Keratinocyte (primary cell): Measurements from ENCODE around the gene TENM3. TPM values are rescaled to one million over a fixed set of nuclear protein-coding genes. Genes with fewer than 3 reads are reported as not detected.

Source experiments
- DNase-seq: peaks from one replicate; pipeline ENCODE4 v3.0.0-alpha.2; 2011; ENCODE audit warnings: low read depth, missing footprints, low spot score
- FAIRE-seq: peaks from 2 replicates; lab custom pipeline; 2011; peaks lifted over from hg19 to GRCh38; lab: Jason Lieb, UNC
- H2AFZ ChIP-seq: 2 replicates; pipeline ENCODE4 v1.6.0; 2012; ENCODE audit warnings: low read length, control low read depth, inconsistent platforms; ENCODE audit not compliant: control insufficient read depth
- H3K27ac ChIP-seq: 2 replicates; pipeline ENCODE4 v1.5.1; 2011; ENCODE audit warnings: low read length; ENCODE audit not compliant: control insufficient read depth, insufficient read depth
- H3K27me3 ChIP-seq: 3 replicates; pipeline ENCODE4 v1.6.0; 2011; ENCODE audit warnings: low read length; ENCODE audit not compliant: control insufficient read depth, insufficient read depth; ENCODE audit errors: extremely low read depth
- H3K36me3 ChIP-seq, 2 experiments: 2 replicates in 1 of 2; 3 replicates in 1 of 2; pipeline ENCODE4 v1.5.1; 2011; ENCODE audit warnings: low read length in 2 of 2, mild to moderate bottlenecking in 1 of 2; ENCODE audit not compliant: control insufficient read depth in 2 of 2, insufficient read depth in 2 of 2; ENCODE audit errors: extremely low read depth in 1 of 2
- H3K4me1 ChIP-seq: 3 replicates; pipeline ENCODE4 v1.5.1; 2011; ENCODE audit warnings: low read length; ENCODE audit not compliant: control insufficient read depth, insufficient read depth; ENCODE audit errors: extremely low read depth
- H3K4me2 ChIP-seq: 3 replicates; pipeline ENCODE4 v1.6.0; 2011; ENCODE audit warnings: low read depth, low read length; ENCODE audit not compliant: control insufficient read depth, insufficient read depth; ENCODE audit errors: extremely low read depth
- H3K4me3 ChIP-seq, 3 experiments: fragments of 200-600 bp in 1 of 3; sonication (generic) in 1 of 3; 2 replicates in 2 of 3; 3 replicates in 1 of 3; pipeline ENCODE4 v1.5.1; 2011 to 2016; ENCODE audit warnings: low read length in 3 of 3, mild to moderate bottlenecking in 3 of 3, control low read depth in 2 of 3, inconsistent platforms in 1 of 3, low read depth in 1 of 3, mixed read lengths in 1 of 3, mixed run types in 1 of 3, moderate library complexity in 1 of 3; ENCODE audit not compliant: control insufficient read depth in 2 of 3, insufficient read depth in 2 of 3; ENCODE audit errors: extremely low read depth in 1 of 3
- H3K79me2 ChIP-seq: 2 replicates; pipeline ENCODE4 v1.6.0; 2012; ENCODE audit warnings: low read length; ENCODE audit not compliant: control insufficient read depth, insufficient read depth
- H3K9ac ChIP-seq: 3 replicates; pipeline ENCODE4 v1.6.0; 2011; ENCODE audit warnings: low read length; ENCODE audit not compliant: control insufficient read depth, insufficient read depth; ENCODE audit errors: extremely low read depth
- H3K9me1 ChIP-seq: 3 replicates; pipeline ENCODE4 v1.6.0; 2011; ENCODE audit warnings: low read length; ENCODE audit not compliant: control insufficient read depth, insufficient read depth; ENCODE audit errors: extremely low read depth
- H3K9me3 ChIP-seq: 2 replicates; pipeline ENCODE4 v1.5.1; 2012; ENCODE audit warnings: low read depth, low read length; ENCODE audit not compliant: control insufficient read depth
- H4K20me1 ChIP-seq: 3 replicates; pipeline ENCODE4 v1.6.0; 2011; ENCODE audit warnings: low read length; ENCODE audit not compliant: control insufficient read depth, insufficient read depth; ENCODE audit errors: extremely low read depth
- EZH2 ChIP-seq: IDR thresholded peaks from one replicate; pipeline ENCODE4 v1.6.1; 2012; ENCODE audit warnings: inconsistent platforms, mild to moderate bottlenecking, low read length, moderate library complexity
- dilution Hi-C: fragments of 300-500 bp; cut with MboI; formaldehyde crosslinking; loops from one replicate; pipeline ENCODE4 v1.7.0; 2020; ENCODE audit warnings: low sequenced_read_pairs; ENCODE audit not compliant: extremely low pct_ligation_motif_present
- polyA plus RNA-seq, 5 experiments: library from polyadenylated mRNA; depleted of rRNA in 3 of 5; stranded (reverse) in 3 of 5; stranded (forward) in 1 of 5; unstranded in 1 of 5; fragments of >200 nt; gene quantifications; 1 replicate in 1 of 5; 2 replicates in 3 of 5; 3 replicates in 1 of 5; pipeline versions ENCODE4 v1.2.1 to v1.2.3, GENCODE V29; 2011 to 2012; ENCODE audit warnings: missing spikeins in 2 of 5, low read depth in 1 of 5, low replicate concordance in 1 of 5
- TF ChIP-seq, protein P1 (sequence below), 3 experiments: IDR thresholded peaks in 1 of 3; conservative IDR thresholded peaks in 1 of 3; optimal IDR thresholded peaks in 1 of 3; 2 replicates in 2 of 3; 3 replicates in 1 of 3; pipeline versions ENCODE3 to v1.5.1; 2011; ENCODE audit warnings: low read length in 3 of 3, mild to moderate bottlenecking in 3 of 3, moderate library complexity in 2 of 3, control low read depth in 1 of 3, inconsistent platforms in 1 of 3; ENCODE audit not compliant: insufficient read depth in 2 of 3; ENCODE audit errors: extremely low read depth in 1 of 3

The TENM3 gene
- polyA plus RNA-seq, 1 donor (not counting 4 experiments of a cell fraction or from before 2014, with no cell fraction given): 17.0 TPM

DNA sequence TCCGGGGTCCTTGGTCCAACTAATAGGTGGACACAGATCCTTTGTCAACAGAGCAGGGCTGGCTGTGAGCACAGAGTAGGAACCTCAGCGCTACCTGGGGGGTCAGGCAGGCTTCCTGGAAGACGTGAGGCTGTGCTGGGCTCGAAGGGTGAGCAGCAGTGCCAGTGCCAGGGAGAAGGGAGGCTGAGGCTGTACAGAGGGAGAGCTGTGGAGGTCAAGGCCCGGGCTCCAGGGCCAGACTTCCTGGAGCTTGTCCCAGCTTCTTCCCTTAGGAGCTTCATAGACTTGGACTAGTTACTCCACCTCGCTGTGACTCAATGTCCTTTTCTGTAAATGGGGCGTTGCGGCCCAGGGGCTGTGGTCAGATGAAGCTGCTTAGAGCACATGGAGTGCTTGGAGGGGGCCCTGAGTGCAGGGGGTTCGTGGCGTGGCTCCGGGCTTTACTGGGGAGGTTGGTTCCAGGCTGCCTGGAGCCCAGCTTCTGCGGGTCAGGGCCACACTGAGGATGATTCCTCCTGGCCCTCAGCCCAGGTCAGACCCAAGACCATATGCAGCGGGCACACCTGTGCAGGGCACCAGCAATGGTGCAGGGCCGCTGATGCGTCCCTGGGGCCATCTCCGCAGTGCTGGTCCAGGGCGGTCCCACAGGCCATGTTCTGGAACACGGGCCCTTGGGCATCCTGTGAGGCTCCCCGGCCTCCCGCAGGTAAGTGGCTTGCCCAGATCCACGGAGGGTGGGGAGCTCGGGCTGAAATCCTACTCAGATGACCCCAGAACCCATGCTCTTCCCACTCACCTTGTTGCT lies 575.9 kb downstream of the TENM3 start:
- Histone ChIP-seq H3K4me3 (no peak overlapping the region), H3K4me2 (peak overlapping the region; percentile 8), H3K9me1 (no peaks in the 10 kb centered on the region), H3K9me3 (no peaks in the 10 kb centered on the region), H3K9ac (peak overlapping the region; percentile 46), H3K79me2 (no peaks in the 10 kb centered on the region), H2AFZ (peak overlapping the region; percentile 42), H4K20me1 (no peaks in the 10 kb centered on the region), H3K27me3 (no peaks in the 10 kb centered on the region), H3K27ac (peak overlapping the region; percentile 78), H3K36me3 (no peaks in the 10 kb centered on the region), H3K4me1 (peaks cover 9% of the 10 kb centered on the region)
- dilution Hi-C loops: no loop called here
- FAIRE-seq (no peak), DNase-seq (no peak)
- TF ChIP-seq EZH2: no peak
- TF ChIP-seq, protein P1, sequence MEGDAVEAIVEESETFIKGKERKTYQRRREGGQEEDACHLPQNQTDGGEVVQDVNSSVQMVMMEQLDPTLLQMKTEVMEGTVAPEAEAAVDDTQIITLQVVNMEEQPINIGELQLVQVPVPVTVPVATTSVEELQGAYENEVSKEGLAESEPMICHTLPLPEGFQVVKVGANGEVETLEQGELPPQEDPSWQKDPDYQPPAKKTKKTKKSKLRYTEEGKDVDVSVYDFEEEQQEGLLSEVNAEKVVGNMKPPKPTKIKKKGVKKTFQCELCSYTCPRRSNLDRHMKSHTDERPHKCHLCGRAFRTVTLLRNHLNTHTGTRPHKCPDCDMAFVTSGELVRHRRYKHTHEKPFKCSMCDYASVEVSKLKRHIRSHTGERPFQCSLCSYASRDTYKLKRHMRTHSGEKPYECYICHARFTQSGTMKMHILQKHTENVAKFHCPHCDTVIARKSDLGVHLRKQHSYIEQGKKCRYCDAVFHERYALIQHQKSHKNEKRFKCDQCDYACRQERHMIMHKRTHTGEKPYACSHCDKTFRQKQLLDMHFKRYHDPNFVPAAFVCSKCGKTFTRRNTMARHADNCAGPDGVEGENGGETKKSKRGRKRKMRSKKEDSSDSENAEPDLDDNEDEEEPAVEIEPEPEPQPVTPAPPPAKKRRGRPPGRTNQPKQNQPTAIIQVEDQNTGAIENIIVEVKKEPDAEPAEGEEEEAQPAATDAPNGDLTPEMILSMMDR (optimal IDR thresholded peaks at IDR 0.05 in 1 of 3, IDR thresholded peaks at IDR 0.05 in 1 of 3, conservative IDR thresholded peaks at IDR 0.05 in 1 of 3; ENCODE audit: extremely low read depth in 1 of 3, insufficient read depth in 2 of 3, low read length in 3 of 3): no peak

DNA sequence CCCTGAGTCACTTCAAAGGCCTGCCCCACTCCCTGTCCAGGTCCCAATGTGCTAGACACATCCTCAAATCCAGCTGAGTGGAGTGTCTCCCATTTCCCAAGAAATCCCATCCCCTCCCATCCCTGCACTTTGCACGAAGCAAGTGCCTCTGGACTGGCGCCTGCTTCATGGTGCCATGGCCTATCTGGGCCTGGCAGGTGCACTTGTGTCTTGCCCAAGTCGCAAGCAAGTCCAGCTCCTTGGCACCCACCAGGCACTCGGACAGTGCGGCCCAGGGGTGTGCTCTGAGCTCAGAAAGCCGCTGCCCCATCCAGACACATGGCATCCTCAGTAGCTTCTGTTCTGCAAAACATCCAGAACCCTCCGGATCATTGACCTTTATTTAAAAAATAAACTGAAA lies 576.5 kb downstream of the TENM3 start:
- Histone ChIP-seq H3K4me1 (peaks cover 9% of the 10 kb centered on the region), H3K4me2 (no peak overlapping the region), H3K9me1 (no peaks in the 10 kb centered on the region), H3K79me2 (no peaks in the 10 kb centered on the region), H3K4me3 (no peak overlapping the region), H3K36me3 (no peaks in the 10 kb centered on the region), H3K9me3 (no peaks in the 10 kb centered on the region), H3K27me3 (no peaks in the 10 kb centered on the region), H3K9ac (no peak overlapping the region), H2AFZ (no peak overlapping the region), H3K27ac (no peak overlapping the region), H4K20me1 (no peaks in the 10 kb centered on the region)
- dilution Hi-C loops: no loop called here
- no peak for DNase-seq
- no peak for FAIRE-seq
- TF ChIP-seq, protein P1 (optimal IDR thresholded peaks at IDR 0.05 in 1 of 3, IDR thresholded peaks at IDR 0.05 in 1 of 3, conservative IDR thresholded peaks at IDR 0.05 in 1 of 3; ENCODE audit: extremely low read depth in 1 of 3, insufficient read depth in 2 of 3, low read length in 3 of 3): no peak
- TF ChIP-seq EZH2: no peak
